KMS-11 (cell line): ENCODE results near the gene CITED1.
A peak's percentile ranks its signal among the peaks of the same experiment; 100 is the strongest.

ENCODE experiments used
- H2AFZ ChIP-seq: fragments of 200-600 bp; sonication (generic); 2 replicates; pipeline ENCODE4 v1.6.1; 2016; ENCODE audit warnings: antibody characterized with exemption, mixed run types, low read depth
- H3K27ac ChIP-seq: fragments of 200-600 bp; sonication (generic); 2 replicates; pipeline ENCODE4 v1.6.1; 2016; ENCODE audit warnings: mild to moderate bottlenecking, mixed run types
- H3K27me3 ChIP-seq: fragments of 200-600 bp; sonication (generic); 2 replicates; pipeline ENCODE4 v1.6.1; 2017; ENCODE audit warnings: mild to moderate bottlenecking, low read depth, mixed run types, moderate library complexity; ENCODE audit not compliant: insufficient read depth
- H3K36me3 ChIP-seq: fragments of 200-600 bp; sonication (generic); 2 replicates; pipeline ENCODE4 v1.6.1; 2017; ENCODE audit warnings: mild to moderate bottlenecking, mixed run types; ENCODE audit not compliant: insufficient read depth
- H3K4me1 ChIP-seq: fragments of 200-600 bp; sonication (generic); 2 replicates; pipeline ENCODE4 v1.6.1; 2016; ENCODE audit warnings: mild to moderate bottlenecking, low read depth, mixed run types; ENCODE audit not compliant: poor library complexity, severe bottlenecking
- H3K4me2 ChIP-seq: fragments of 200-600 bp; sonication (generic); 2 replicates; pipeline ENCODE4 v1.7.0; 2016; ENCODE audit warnings: mild to moderate bottlenecking, mixed run types
- H3K4me3 ChIP-seq: fragments of 200-600 bp; sonication (generic); IDR thresholded peaks from 2 replicates; pipeline ENCODE4 v1.6.1; 2017; ENCODE audit warnings: low read depth, low read length, mixed read lengths; ENCODE audit not compliant: insufficient read depth
- H3K79me2 ChIP-seq: fragments of 200-600 bp; sonication (generic); 2 replicates; pipeline ENCODE4 v1.6.1; 2016; ENCODE audit warnings: low read depth, mixed run types; ENCODE audit not compliant: insufficient read depth
- H3K9ac ChIP-seq: fragments of 200-600 bp; sonication (generic); 2 replicates; pipeline ENCODE4 v1.6.1; 2016; ENCODE audit warnings: mild to moderate bottlenecking, mixed run types
- H4K20me1 ChIP-seq: fragments of 200-600 bp; sonication (generic); 2 replicates; pipeline ENCODE4 v1.6.1; 2016; ENCODE audit warnings: mild to moderate bottlenecking, mixed run types; ENCODE audit not compliant: insufficient read depth
- TF ChIP-seq, protein P1 (sequence below): fragments of 200-600 bp; sonication (generic); conservative IDR thresholded peaks from 2 replicates; pipeline ENCODE4 v1.6.1; 2017; ENCODE audit warnings: low read depth, mild to moderate bottlenecking, antibody characterized with exemption, low read length, moderate library complexity, mixed read lengths

Gene CITED1

DNA sequence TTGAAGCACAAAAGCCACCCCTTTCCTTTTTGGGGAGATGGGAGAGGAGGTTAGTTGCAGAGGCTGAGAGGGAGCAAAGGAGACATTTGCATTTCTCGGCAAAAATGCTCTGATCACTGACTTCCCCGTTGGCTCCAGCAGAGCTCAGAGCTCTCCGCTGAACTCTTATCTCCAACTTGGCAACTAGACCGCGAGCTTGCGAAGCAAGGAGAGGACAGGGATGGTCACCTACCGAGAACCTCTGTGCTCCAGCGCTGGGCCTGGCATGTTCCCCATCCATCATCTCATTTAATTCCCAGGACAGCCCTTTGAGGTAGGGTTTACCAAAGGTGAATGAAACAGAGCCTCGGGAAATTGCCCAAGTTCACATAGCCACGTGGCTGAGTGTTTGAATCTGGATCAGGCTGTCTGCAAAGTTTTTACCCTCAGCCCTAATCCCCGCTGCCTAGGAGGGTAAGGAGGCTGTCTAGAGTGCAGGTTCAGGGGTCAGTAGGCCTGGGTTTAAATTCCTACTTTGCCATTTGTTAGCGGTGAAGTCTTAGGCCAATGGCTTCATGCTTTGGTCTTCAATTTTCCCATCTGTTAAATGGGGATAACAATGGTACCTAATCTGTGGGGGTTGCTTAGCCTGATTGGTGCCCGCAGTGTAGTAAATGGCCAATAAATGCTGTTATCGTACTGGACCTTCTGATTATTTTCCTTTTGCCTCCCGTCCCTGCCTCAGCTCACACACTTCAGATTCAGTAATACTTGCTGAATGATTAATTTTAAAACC, 3.8 kb upstream of the CITED1 start:
- peaks cover 9% of the 10 kb centered on the region for H3K27me3 ChIP-seq

DNA sequence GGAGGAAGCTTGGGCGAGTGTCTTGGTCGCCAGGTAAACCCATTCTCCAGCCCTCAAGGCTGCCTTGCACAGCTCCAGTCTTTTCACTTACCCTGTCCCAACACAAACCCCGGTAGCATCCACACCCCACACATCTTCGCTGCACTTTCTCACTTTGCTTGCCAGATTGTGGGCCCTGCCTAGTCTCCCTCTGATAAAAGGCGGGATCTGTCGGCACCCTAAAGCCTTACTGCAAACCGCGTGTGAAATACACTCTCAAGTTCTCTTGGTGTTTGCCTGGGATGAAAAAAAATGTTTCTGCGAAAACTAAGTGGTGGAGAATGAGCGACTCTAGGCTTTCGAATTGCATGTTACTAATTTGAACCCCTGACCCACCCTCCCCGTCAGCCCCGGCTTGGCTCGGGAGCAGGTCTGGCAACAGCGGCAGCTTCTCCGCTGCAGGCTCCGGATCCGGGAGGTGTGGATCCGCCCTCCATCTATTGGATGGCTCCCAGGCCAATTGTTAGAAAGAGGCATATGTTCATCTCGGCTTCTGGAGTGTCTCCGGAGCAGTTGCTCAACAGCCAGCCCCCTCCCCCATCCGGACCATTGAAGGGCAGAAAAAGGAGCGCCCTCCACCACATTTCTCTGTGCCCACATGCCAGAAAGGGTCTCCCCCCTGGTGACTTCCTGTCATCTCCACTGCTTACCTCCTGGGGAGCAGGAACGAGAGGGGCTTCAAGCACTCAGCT, 3.0 kb upstream of the CITED1 start:
- Histone ChIP-seq H3K79me2 (no peaks in the 10 kb centered on the region), H3K27me3 (peaks cover 9% of the 10 kb centered on the region), H4K20me1 (no peaks in the 10 kb centered on the region), H3K4me3 (no peak overlapping the region), H3K27ac (no peak overlapping the region), H3K4me1 (no peaks in the 10 kb centered on the region), H3K9ac (no peak overlapping the region), H3K4me2 (no peak overlapping the region; the same call in 1 of the 2 replicates), H3K36me3 (no peaks in the 10 kb centered on the region), H2AFZ (peak overlapping the region; percentile 34; the same call in 1 of the 2 replicates)
- TF ChIP-seq, protein P1, sequence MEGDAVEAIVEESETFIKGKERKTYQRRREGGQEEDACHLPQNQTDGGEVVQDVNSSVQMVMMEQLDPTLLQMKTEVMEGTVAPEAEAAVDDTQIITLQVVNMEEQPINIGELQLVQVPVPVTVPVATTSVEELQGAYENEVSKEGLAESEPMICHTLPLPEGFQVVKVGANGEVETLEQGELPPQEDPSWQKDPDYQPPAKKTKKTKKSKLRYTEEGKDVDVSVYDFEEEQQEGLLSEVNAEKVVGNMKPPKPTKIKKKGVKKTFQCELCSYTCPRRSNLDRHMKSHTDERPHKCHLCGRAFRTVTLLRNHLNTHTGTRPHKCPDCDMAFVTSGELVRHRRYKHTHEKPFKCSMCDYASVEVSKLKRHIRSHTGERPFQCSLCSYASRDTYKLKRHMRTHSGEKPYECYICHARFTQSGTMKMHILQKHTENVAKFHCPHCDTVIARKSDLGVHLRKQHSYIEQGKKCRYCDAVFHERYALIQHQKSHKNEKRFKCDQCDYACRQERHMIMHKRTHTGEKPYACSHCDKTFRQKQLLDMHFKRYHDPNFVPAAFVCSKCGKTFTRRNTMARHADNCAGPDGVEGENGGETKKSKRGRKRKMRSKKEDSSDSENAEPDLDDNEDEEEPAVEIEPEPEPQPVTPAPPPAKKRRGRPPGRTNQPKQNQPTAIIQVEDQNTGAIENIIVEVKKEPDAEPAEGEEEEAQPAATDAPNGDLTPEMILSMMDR = no peak

More for the DNA sequence above, 3.8 kb upstream of the CITED1 start:
- H3K4me2 ChIP-seq = no peak overlapping the region; the same call in 1 of the 2 replicates
- H3K36me3 ChIP-seq = no peaks in the 10 kb centered on the region
- H3K4me1 ChIP-seq = no peaks in the 10 kb centered on the region
- no peak overlapping the region for H3K9ac ChIP-seq
- H4K20me1 ChIP-seq = no peaks in the 10 kb centered on the region
- no peaks in the 10 kb centered on the region for H3K79me2 ChIP-seq
- H2AFZ ChIP-seq = no peak overlapping the region; the same call in 1 of the 2 replicates
- no peak overlapping the region for H3K27ac ChIP-seq
- H3K4me3 ChIP-seq = no peak overlapping the region
- TF ChIP-seq, protein P1 = no peak

DNA sequence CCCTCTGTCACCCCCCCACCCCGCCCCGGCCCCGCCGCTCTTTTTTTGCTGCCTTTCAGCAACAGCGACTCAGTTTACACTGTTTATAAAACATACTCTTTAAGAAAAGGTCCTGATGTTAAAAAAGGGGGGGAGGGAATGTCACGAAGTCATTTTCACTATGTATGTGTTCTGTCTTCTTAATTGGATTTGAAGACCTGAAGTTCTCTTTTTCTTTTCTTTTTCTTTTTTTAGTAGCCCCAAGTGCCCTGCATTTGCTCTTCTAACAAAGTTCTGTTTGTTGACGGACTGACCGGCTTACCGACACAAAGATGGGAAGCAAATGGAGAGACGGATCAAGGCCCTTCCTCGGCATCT, 2.5 kb upstream of the CITED1 start:
- Histone ChIP-seq H3K9ac (no peak overlapping the region), H3K79me2 (no peaks in the 10 kb centered on the region), H3K27ac (no peak overlapping the region), H2AFZ (no peak overlapping the region), H3K36me3 (no peaks in the 10 kb centered on the region), H3K27me3 (peaks cover 9% of the 10 kb centered on the region), H3K4me2 (no peak overlapping the region; the same call in 1 of the 2 replicates), H4K20me1 (no peaks in the 10 kb centered on the region), H3K4me3 (no peak overlapping the region), H3K4me1 (no peaks in the 10 kb centered on the region)
- TF ChIP-seq, protein P1 = no peak

DNA sequence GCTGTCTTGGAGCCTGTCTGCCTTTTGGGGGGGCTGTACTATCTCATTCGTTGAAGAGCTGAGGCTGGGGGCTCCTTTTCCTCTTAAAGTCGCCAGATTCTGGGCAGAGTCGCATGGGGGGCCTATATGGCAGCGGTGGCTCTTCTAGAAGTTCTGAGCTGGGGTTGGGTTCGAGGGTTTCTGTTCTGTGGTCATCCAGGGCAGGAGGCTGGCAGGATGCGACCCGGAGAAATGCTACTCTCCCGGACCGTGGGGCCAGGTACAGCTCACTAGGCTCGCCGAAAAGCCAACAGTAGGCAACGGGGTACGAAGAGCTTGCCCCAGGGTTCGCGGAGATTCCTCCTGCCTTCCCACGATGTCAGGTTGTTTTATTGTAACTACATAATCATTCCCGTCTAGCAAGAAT, 1.9 kb upstream of the CITED1 start:
- TF ChIP-seq, protein P1 = no peak
- Histone ChIP-seq H2AFZ (peak overlapping the region; percentile 79), H3K9ac (no peak overlapping the region), H3K36me3 (no peaks in the 10 kb centered on the region), H4K20me1 (no peaks in the 10 kb centered on the region), H3K27ac (no peak overlapping the region), H3K27me3 (peaks cover 9% of the 10 kb centered on the region), H3K4me2 (no peak overlapping the region; the same call in 1 of the 2 replicates), H3K4me3 (no peak overlapping the region), H3K79me2 (no peaks in the 10 kb centered on the region), H3K4me1 (no peaks in the 10 kb centered on the region)
